Stimulated activated memory B cell treated with anti-CD40 and anti-IgM and Interleukin-4, amounts not matched to agents 10 μg/mL and 1 μg/mL and 100 μg/mL, for 72 hours (primary cell): ENCODE results near the gene EPHA6.

Experiments used
- ATAC-seq: fragments of 150-1000 bp; cut with Tn5 transposase; 2 replicates; pipeline ENCODE4 v1.10.0; 2021
- H3K27ac Mint-ChIP-seq: one replicate; pipeline ENCODE4 v1.8.0; 2022; ENCODE audit warnings: mild to moderate bottlenecking, mixed read lengths
- H3K27me3 Mint-ChIP-seq: one replicate; pipeline ENCODE4 v1.8.0; 2022; ENCODE audit warnings: mixed read lengths
- H3K36me3 Mint-ChIP-seq: one replicate; pipeline ENCODE4 v1.8.0; 2022; ENCODE audit warnings: mixed read lengths
- H3K4me1 Mint-ChIP-seq: one replicate; pipeline ENCODE4 v1.8.0; 2022; ENCODE audit warnings: mixed read lengths
- H3K4me3 Mint-ChIP-seq: one replicate; pipeline ENCODE4 v1.8.0; 2022; ENCODE audit warnings: mild to moderate bottlenecking, moderate library complexity, mixed read lengths
- H3K9me3 Mint-ChIP-seq: one replicate; pipeline ENCODE4 v1.8.0; 2022; ENCODE audit warnings: mixed read lengths

EPHA6 gene

GRCh38 chr3:97692831-97693230 is 878.4 kb downstream of the EPHA6 start:
- ATAC-seq = no peak
- no peaks in the 10 kb centered on the region for H3K36me3 Mint-ChIP-seq
- no peak overlapping the region for H3K4me3 Mint-ChIP-seq
- no peaks in the 10 kb centered on the region for H3K9me3 Mint-ChIP-seq
- H3K27ac Mint-ChIP-seq = no peak overlapping the region
- no peaks in the 10 kb centered on the region for H3K4me1 Mint-ChIP-seq
- H3K27me3 Mint-ChIP-seq = no peaks in the 10 kb centered on the region

- Mint-ChIP-seq H3K27ac (no peak overlapping the region), H3K9me3 (no peaks in the 10 kb centered on the region), H3K36me3 (no peaks in the 10 kb centered on the region), H3K4me3 (no peak overlapping the region), H3K4me1 (no peaks in the 10 kb centered on the region), H3K27me3 (no peaks in the 10 kb centered on the region)
- no peak for ATAC-seq
Observed at GRCh38 chr3:97694876-97695275, 880.5 kb downstream of the EPHA6 start.

- no peaks in the 10 kb centered on the region for H3K36me3 Mint-ChIP-seq
- no peak for ATAC-seq
- no peaks in the 10 kb centered on the region for H3K27me3 Mint-ChIP-seq
- H3K9me3 Mint-ChIP-seq = no peaks in the 10 kb centered on the region
- H3K4me1 Mint-ChIP-seq = no peaks in the 10 kb centered on the region
- H3K27ac Mint-ChIP-seq = no peak overlapping the region
- H3K4me3 Mint-ChIP-seq = no peak overlapping the region
Observed at GRCh38 chr3:97698691-97699090, 884.3 kb downstream of the EPHA6 start.

- Mint-ChIP-seq H3K4me3 (no peak overlapping the region), H3K4me1 (no peaks in the 10 kb centered on the region), H3K36me3 (no peaks in the 10 kb centered on the region), H3K27me3 (no peaks in the 10 kb centered on the region), H3K9me3 (no peaks in the 10 kb centered on the region), H3K27ac (no peak overlapping the region)
- no peak for ATAC-seq
Observed at GRCh38 chr3:97699889-97700288, 885.5 kb downstream of the EPHA6 start.

- no peak overlapping the region for H3K27ac Mint-ChIP-seq
- H3K4me3 Mint-ChIP-seq = no peak overlapping the region
- no peaks in the 10 kb centered on the region for H3K4me1 Mint-ChIP-seq
- H3K9me3 Mint-ChIP-seq = peaks cover 3% of the 10 kb centered on the region
- H3K36me3 Mint-ChIP-seq = no peaks in the 10 kb centered on the region
- H3K27me3 Mint-ChIP-seq = no peaks in the 10 kb centered on the region
- ATAC-seq = no peak
Observed at GRCh38 chr3:97705764-97706163, 891.4 kb downstream of the EPHA6 start.

GRCh38 chr3:97706226-97706625 is 891.8 kb downstream of the EPHA6 start:
- no peaks in the 10 kb centered on the region for H3K36me3 Mint-ChIP-seq
- no peak overlapping the region for H3K27ac Mint-ChIP-seq
- H3K4me3 Mint-ChIP-seq = no peak overlapping the region
- H3K9me3 Mint-ChIP-seq = peaks cover 3% of the 10 kb centered on the region
- no peak for ATAC-seq
- H3K27me3 Mint-ChIP-seq = no peaks in the 10 kb centered on the region
- no peaks in the 10 kb centered on the region for H3K4me1 Mint-ChIP-seq

- Mint-ChIP-seq H3K27me3 (no peaks in the 10 kb centered on the region), H3K36me3 (no peaks in the 10 kb centered on the region), H3K27ac (no peak overlapping the region), H3K4me3 (no peak overlapping the region), H3K4me1 (no peaks in the 10 kb centered on the region), H3K9me3 (no peaks in the 10 kb centered on the region)
- ATAC-seq = no peak
Observed at GRCh38 chr3:97711654-97712053, 897.3 kb downstream of the EPHA6 start.

GRCh38 chr3:97712919-97713318 is 898.5 kb downstream of the EPHA6 start:
- Mint-ChIP-seq H3K4me1 (no peaks in the 10 kb centered on the region), H3K4me3 (no peak overlapping the region), H3K36me3 (no peaks in the 10 kb centered on the region), H3K27me3 (no peaks in the 10 kb centered on the region), H3K27ac (no peak overlapping the region), H3K9me3 (no peaks in the 10 kb centered on the region)
- ATAC-seq = no peak

- Mint-ChIP-seq H3K4me1 (no peaks in the 10 kb centered on the region), H3K27me3 (no peaks in the 10 kb centered on the region), H3K27ac (no peak overlapping the region), H3K9me3 (no peaks in the 10 kb centered on the region), H3K4me3 (no peak overlapping the region), H3K36me3 (no peaks in the 10 kb centered on the region)
- ATAC-seq = peak; percentile 18
Observed at GRCh38 chr3:97713634-97714033, 899.2 kb downstream of the EPHA6 start.

- ATAC-seq = peak; percentile 71
- H3K4me3 Mint-ChIP-seq = no peak overlapping the region
- H3K36me3 Mint-ChIP-seq = no peaks in the 10 kb centered on the region
- no peak overlapping the region for H3K27ac Mint-ChIP-seq
- no peaks in the 10 kb centered on the region for H3K27me3 Mint-ChIP-seq
- no peaks in the 10 kb centered on the region for H3K9me3 Mint-ChIP-seq
- no peaks in the 10 kb centered on the region for H3K4me1 Mint-ChIP-seq
Observed at GRCh38 chr3:97719156-97719821, 904.9 kb downstream of the EPHA6 start.

GRCh38 chr3:97720417-97720816 is 906.0 kb downstream of the EPHA6 start:
- Mint-ChIP-seq H3K4me1 (no peaks in the 10 kb centered on the region), H3K36me3 (no peaks in the 10 kb centered on the region), H3K27ac (no peak overlapping the region), H3K4me3 (no peak overlapping the region), H3K27me3 (no peaks in the 10 kb centered on the region), H3K9me3 (no peaks in the 10 kb centered on the region)
- ATAC-seq = no peak

GRCh38 chr3:97721446-97721845 is 907.1 kb downstream of the EPHA6 start:
- no peaks in the 10 kb centered on the region for H3K4me1 Mint-ChIP-seq
- H3K4me3 Mint-ChIP-seq = no peak overlapping the region
- H3K9me3 Mint-ChIP-seq = no peaks in the 10 kb centered on the region
- H3K27me3 Mint-ChIP-seq = no peaks in the 10 kb centered on the region
- no peak overlapping the region for H3K27ac Mint-ChIP-seq
- H3K36me3 Mint-ChIP-seq = no peaks in the 10 kb centered on the region
- ATAC-seq = no peak

- H3K27me3 Mint-ChIP-seq = peaks cover 6% of the 10 kb centered on the region
- H3K36me3 Mint-ChIP-seq = no peaks in the 10 kb centered on the region
- no peaks in the 10 kb centered on the region for H3K9me3 Mint-ChIP-seq
- H3K27ac Mint-ChIP-seq = no peak overlapping the region
- no peak overlapping the region for H3K4me3 Mint-ChIP-seq
- ATAC-seq = no peak
- H3K4me1 Mint-ChIP-seq = no peaks in the 10 kb centered on the region
Observed at GRCh38 chr3:97736928-97737327, 922.5 kb downstream of the EPHA6 start.

GRCh38 chr3:97738761-97739160 is 924.4 kb downstream of the EPHA6 start:
- ATAC-seq = no peak
- Mint-ChIP-seq H3K9me3 (no peaks in the 10 kb centered on the region), H3K4me3 (no peak overlapping the region), H3K27me3 (no peaks in the 10 kb centered on the region), H3K27ac (no peak overlapping the region), H3K4me1 (no peaks in the 10 kb centered on the region), H3K36me3 (no peaks in the 10 kb centered on the region)

GRCh38 chr3:97742036-97742435 is 927.6 kb downstream of the EPHA6 start:
- Mint-ChIP-seq H3K9me3 (no peaks in the 10 kb centered on the region), H3K4me3 (no peak overlapping the region), H3K27me3 (no peaks in the 10 kb centered on the region), H3K36me3 (no peaks in the 10 kb centered on the region), H3K4me1 (no peaks in the 10 kb centered on the region), H3K27ac (no peak overlapping the region)
- ATAC-seq = no peak

GRCh38 chr3:97744289-97744688 is 929.9 kb downstream of the EPHA6 start:
- no peaks in the 10 kb centered on the region for H3K9me3 Mint-ChIP-seq
- no peak overlapping the region for H3K4me3 Mint-ChIP-seq
- H3K27me3 Mint-ChIP-seq = peaks cover 12% of the 10 kb centered on the region
- no peak for ATAC-seq
- no peaks in the 10 kb centered on the region for H3K36me3 Mint-ChIP-seq
- no peaks in the 10 kb centered on the region for H3K4me1 Mint-ChIP-seq
- no peak overlapping the region for H3K27ac Mint-ChIP-seq
